KMS-11 (cell line): ENCODE measurements around the gene LMCD1.

Experiments used
- H2AFZ ChIP-seq: fragments of 200-600 bp; sonication (generic); 2 replicates; pipeline ENCODE4 v1.6.1; 2016; ENCODE audit warnings: antibody characterized with exemption, mixed run types, low read depth
- H3K27ac ChIP-seq: fragments of 200-600 bp; sonication (generic); 2 replicates; pipeline ENCODE4 v1.6.1; 2016; ENCODE audit warnings: mild to moderate bottlenecking, mixed run types
- H3K27me3 ChIP-seq: fragments of 200-600 bp; sonication (generic); 2 replicates; pipeline ENCODE4 v1.6.1; 2017; ENCODE audit warnings: mild to moderate bottlenecking, low read depth, mixed run types, moderate library complexity; ENCODE audit not compliant: insufficient read depth
- H3K36me3 ChIP-seq: fragments of 200-600 bp; sonication (generic); 2 replicates; pipeline ENCODE4 v1.6.1; 2017; ENCODE audit warnings: mild to moderate bottlenecking, mixed run types; ENCODE audit not compliant: insufficient read depth
- H3K4me1 ChIP-seq: fragments of 200-600 bp; sonication (generic); 2 replicates; pipeline ENCODE4 v1.6.1; 2016; ENCODE audit warnings: mild to moderate bottlenecking, low read depth, mixed run types; ENCODE audit not compliant: poor library complexity, severe bottlenecking
- H3K4me2 ChIP-seq: fragments of 200-600 bp; sonication (generic); 2 replicates; pipeline ENCODE4 v1.7.0; 2016; ENCODE audit warnings: mild to moderate bottlenecking, mixed run types
- H3K4me3 ChIP-seq: fragments of 200-600 bp; sonication (generic); IDR thresholded peaks from 2 replicates; pipeline ENCODE4 v1.6.1; 2017; ENCODE audit warnings: low read depth, low read length, mixed read lengths; ENCODE audit not compliant: insufficient read depth
- H3K79me2 ChIP-seq: fragments of 200-600 bp; sonication (generic); 2 replicates; pipeline ENCODE4 v1.6.1; 2016; ENCODE audit warnings: low read depth, mixed run types; ENCODE audit not compliant: insufficient read depth
- H3K9ac ChIP-seq: fragments of 200-600 bp; sonication (generic); 2 replicates; pipeline ENCODE4 v1.6.1; 2016; ENCODE audit warnings: mild to moderate bottlenecking, mixed run types
- H4K20me1 ChIP-seq: fragments of 200-600 bp; sonication (generic); 2 replicates; pipeline ENCODE4 v1.6.1; 2016; ENCODE audit warnings: mild to moderate bottlenecking, mixed run types; ENCODE audit not compliant: insufficient read depth
- TF ChIP-seq, protein P1 (sequence below): fragments of 200-600 bp; sonication (generic); conservative IDR thresholded peaks from 2 replicates; pipeline ENCODE4 v1.6.1; 2017; ENCODE audit warnings: low read depth, mild to moderate bottlenecking, antibody characterized with exemption, low read length, moderate library complexity, mixed read lengths

Gene LMCD1

GRCh38 chr3:8607234-8608040, 105.8 kb downstream of the LMCD1 start:
- H4K20me1 ChIP-seq, result no peaks in the 10 kb centered on the region
- no peaks in the 10 kb centered on the region for H3K36me3 ChIP-seq
- no peak overlapping the region for H3K4me2 ChIP-seq
- no peak overlapping the region for H3K27ac ChIP-seq
- no peak overlapping the region for H3K9ac ChIP-seq
- H3K4me3 ChIP-seq, result no peak overlapping the region
- TF ChIP-seq, protein P1, sequence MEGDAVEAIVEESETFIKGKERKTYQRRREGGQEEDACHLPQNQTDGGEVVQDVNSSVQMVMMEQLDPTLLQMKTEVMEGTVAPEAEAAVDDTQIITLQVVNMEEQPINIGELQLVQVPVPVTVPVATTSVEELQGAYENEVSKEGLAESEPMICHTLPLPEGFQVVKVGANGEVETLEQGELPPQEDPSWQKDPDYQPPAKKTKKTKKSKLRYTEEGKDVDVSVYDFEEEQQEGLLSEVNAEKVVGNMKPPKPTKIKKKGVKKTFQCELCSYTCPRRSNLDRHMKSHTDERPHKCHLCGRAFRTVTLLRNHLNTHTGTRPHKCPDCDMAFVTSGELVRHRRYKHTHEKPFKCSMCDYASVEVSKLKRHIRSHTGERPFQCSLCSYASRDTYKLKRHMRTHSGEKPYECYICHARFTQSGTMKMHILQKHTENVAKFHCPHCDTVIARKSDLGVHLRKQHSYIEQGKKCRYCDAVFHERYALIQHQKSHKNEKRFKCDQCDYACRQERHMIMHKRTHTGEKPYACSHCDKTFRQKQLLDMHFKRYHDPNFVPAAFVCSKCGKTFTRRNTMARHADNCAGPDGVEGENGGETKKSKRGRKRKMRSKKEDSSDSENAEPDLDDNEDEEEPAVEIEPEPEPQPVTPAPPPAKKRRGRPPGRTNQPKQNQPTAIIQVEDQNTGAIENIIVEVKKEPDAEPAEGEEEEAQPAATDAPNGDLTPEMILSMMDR, result no peak
- H3K4me1 ChIP-seq, result no peaks in the 10 kb centered on the region
- no peak overlapping the region for H2AFZ ChIP-seq
- H3K27me3 ChIP-seq, result no peaks in the 10 kb centered on the region
- no peaks in the 10 kb centered on the region for H3K79me2 ChIP-seq

- no peak overlapping the region for H3K9ac ChIP-seq
- H3K27ac ChIP-seq, result no peak overlapping the region
- no peaks in the 10 kb centered on the region for H3K36me3 ChIP-seq
- TF ChIP-seq, protein P1, result no peak
- no peaks in the 10 kb centered on the region for H3K79me2 ChIP-seq
- H2AFZ ChIP-seq, result no peak overlapping the region
- H3K27me3 ChIP-seq, result no peaks in the 10 kb centered on the region
- no peaks in the 10 kb centered on the region for H4K20me1 ChIP-seq
- H3K4me2 ChIP-seq, result no peak overlapping the region
- H3K4me1 ChIP-seq, result no peaks in the 10 kb centered on the region
- no peak overlapping the region for H3K4me3 ChIP-seq
Measured at GRCh38 chr3:8608041-8608790, 106.6 kb downstream of the LMCD1 start.

GRCh38 chr3:8608791-8609467, 107.3 kb downstream of the LMCD1 start:
- no peaks in the 10 kb centered on the region for H3K36me3 ChIP-seq
- H3K9ac ChIP-seq, result no peak overlapping the region
- no peak overlapping the region for H3K4me2 ChIP-seq
- TF ChIP-seq, protein P1, result no peak
- H3K27ac ChIP-seq, result no peak overlapping the region
- H3K4me1 ChIP-seq, result no peaks in the 10 kb centered on the region
- no peaks in the 10 kb centered on the region for H3K27me3 ChIP-seq
- no peaks in the 10 kb centered on the region for H4K20me1 ChIP-seq
- no peaks in the 10 kb centered on the region for H3K79me2 ChIP-seq
- no peak overlapping the region for H3K4me3 ChIP-seq
- H2AFZ ChIP-seq, result no peak overlapping the region

DNA sequence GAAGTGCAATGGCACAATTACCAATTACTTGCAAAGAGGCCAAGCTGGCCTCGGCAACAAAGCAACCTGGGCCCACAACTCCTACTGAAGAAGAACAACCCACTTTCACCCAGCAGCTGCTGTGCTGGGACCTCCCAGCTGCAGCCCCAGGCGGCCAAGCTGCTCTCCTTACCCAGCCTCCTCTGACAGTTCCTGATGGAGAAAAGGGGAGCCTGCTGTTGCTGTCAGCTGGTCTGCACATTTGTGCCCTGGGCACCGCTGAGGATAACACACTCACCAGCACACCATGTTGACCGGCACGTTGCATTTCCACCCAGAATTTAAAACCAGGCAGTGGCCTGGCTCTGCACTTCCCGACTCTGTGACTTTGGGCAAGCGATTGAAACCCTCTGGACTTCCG, 109.3 kb downstream of the LMCD1 start:
- no peaks in the 10 kb centered on the region for H3K4me1 ChIP-seq
- no peak overlapping the region for H3K4me2 ChIP-seq
- H3K27me3 ChIP-seq, result no peaks in the 10 kb centered on the region
- no peaks in the 10 kb centered on the region for H3K36me3 ChIP-seq
- H4K20me1 ChIP-seq, result no peaks in the 10 kb centered on the region
- no peak overlapping the region for H3K4me3 ChIP-seq
- H3K27ac ChIP-seq, result no peak overlapping the region
- TF ChIP-seq, protein P1, result no peak
- no peaks in the 10 kb centered on the region for H3K79me2 ChIP-seq
- H3K9ac ChIP-seq, result no peak overlapping the region
- no peak overlapping the region for H2AFZ ChIP-seq
